ENCODE data around the gene TBC1D9.

TBC1D9 gene

DNA sequence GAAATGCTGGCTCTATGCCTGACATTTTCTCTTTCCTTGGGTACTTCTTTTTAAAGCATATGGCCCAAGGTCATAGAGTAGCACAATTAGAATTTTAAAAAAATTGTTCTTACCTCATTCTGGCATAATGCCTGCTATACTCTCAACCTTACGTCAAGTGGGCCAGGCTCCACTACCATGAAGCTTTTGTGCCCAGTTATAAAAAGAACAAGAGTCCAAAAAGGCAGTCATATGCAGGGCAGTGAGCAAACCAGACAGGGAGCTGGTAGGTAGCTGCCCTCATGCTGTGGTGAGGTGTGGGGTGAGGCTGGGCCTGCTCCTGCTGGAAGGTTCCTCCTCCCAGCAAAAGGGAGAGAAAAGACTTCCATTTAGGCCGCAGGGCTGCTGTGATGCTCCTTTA lies 123.1 kb downstream of the TBC1D9 start:
- H3K27ac ChIP-seq (ENCODE audit: low read length), result no peak overlapping the region
- no peaks in the 10 kb centered on the region for H3F3A ChIP-seq (ENCODE audit: insufficient read depth, low read length)
- H3K4me2 ChIP-seq (ENCODE audit: low read depth, low read length), result no peak overlapping the region
- no peaks in the 10 kb centered on the region for H3K27me3 ChIP-seq (replicated peaks; ENCODE audit: insufficient read depth, low read length)
- no peaks in the 10 kb centered on the region for H3K79me2 ChIP-seq (ENCODE audit: low read length)
- H3K36me3 ChIP-seq (replicated peaks; ENCODE audit: insufficient read depth, low read length), result no peaks in the 10 kb centered on the region
- H3K9me2 ChIP-seq (replicated peaks; ENCODE audit: insufficient read depth, low read length), result no peaks in the 10 kb centered on the region
- H2AFZ ChIP-seq (ENCODE audit: low read length), result no peak overlapping the region
- no peak overlapping the region for H3K4me3 ChIP-seq (ENCODE audit: low read length)
- DNase-seq, result no peak
- H4K20me1 ChIP-seq (ENCODE audit: insufficient read depth, low read length), result no peaks in the 10 kb centered on the region
- no peak overlapping the region for H3K9ac ChIP-seq (ENCODE audit: low read length)
- TF ChIP-seq, protein P1, sequence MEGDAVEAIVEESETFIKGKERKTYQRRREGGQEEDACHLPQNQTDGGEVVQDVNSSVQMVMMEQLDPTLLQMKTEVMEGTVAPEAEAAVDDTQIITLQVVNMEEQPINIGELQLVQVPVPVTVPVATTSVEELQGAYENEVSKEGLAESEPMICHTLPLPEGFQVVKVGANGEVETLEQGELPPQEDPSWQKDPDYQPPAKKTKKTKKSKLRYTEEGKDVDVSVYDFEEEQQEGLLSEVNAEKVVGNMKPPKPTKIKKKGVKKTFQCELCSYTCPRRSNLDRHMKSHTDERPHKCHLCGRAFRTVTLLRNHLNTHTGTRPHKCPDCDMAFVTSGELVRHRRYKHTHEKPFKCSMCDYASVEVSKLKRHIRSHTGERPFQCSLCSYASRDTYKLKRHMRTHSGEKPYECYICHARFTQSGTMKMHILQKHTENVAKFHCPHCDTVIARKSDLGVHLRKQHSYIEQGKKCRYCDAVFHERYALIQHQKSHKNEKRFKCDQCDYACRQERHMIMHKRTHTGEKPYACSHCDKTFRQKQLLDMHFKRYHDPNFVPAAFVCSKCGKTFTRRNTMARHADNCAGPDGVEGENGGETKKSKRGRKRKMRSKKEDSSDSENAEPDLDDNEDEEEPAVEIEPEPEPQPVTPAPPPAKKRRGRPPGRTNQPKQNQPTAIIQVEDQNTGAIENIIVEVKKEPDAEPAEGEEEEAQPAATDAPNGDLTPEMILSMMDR (IDR thresholded peaks at IDR 0.05; ENCODE audit: low read length), result no peak
- TF ChIP-seq EZH2phosphoT487 (IDR thresholded peaks at IDR 0.05; ENCODE audit: low read length) (no peak), EZH2 (optimal IDR thresholded peaks at IDR 0.05; ENCODE audit: low read depth, low read length) (no peak)
- H3K9me3 ChIP-seq (replicated peaks; ENCODE audit: insufficient read depth, low read length), result no peaks in the 10 kb centered on the region
- H3K4me1 ChIP-seq (ENCODE audit: low read length), result no peaks in the 10 kb centered on the region

DNA sequence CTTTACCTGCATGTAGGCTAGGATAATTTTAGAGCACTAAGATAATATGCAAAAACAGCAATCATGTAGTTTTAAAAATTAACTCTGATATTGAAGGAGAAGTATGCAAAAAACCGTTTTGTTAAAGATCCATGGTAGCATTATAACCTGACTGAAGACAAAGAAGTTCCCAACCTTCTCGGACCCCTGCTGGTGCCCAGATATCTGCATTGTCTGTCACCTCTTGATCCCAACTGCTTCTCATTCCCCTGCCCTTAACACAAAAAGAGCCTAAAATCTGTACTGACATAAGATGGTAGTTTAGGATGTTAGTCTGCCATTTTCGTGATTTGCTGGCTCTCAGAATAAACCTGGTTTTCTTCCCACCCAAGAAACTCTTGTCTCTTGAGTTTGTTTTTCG lies 125.9 kb downstream of the TBC1D9 start:
- DNase-seq, result no peak
- H3K27ac ChIP-seq (ENCODE audit: low read length), result no peak overlapping the region
- no peak overlapping the region for H3K9ac ChIP-seq (ENCODE audit: low read length)
- H2AFZ ChIP-seq (ENCODE audit: low read length), result no peak overlapping the region
- peaks cover 8% of the 10 kb centered on the region for H3K4me1 ChIP-seq (ENCODE audit: low read length)
- no peaks in the 10 kb centered on the region for H3K9me2 ChIP-seq (replicated peaks; ENCODE audit: insufficient read depth, low read length)
- no peaks in the 10 kb centered on the region for H3K9me3 ChIP-seq (replicated peaks; ENCODE audit: insufficient read depth, low read length)
- H3K36me3 ChIP-seq (replicated peaks; ENCODE audit: insufficient read depth, low read length), result no peaks in the 10 kb centered on the region
- no peaks in the 10 kb centered on the region for H3K79me2 ChIP-seq (ENCODE audit: low read length)
- H3K4me2 ChIP-seq (ENCODE audit: low read depth, low read length), result no peak overlapping the region
- TF ChIP-seq EZH2phosphoT487 (IDR thresholded peaks at IDR 0.05; ENCODE audit: low read length), result no peak
- TF ChIP-seq EZH2 (optimal IDR thresholded peaks at IDR 0.05; ENCODE audit: low read depth, low read length), result no peak
- TF ChIP-seq, protein P1 (IDR thresholded peaks at IDR 0.05; ENCODE audit: low read length), result no peak
- H3K4me3 ChIP-seq (ENCODE audit: low read length), result no peak overlapping the region
- H4K20me1 ChIP-seq (ENCODE audit: insufficient read depth, low read length), result no peaks in the 10 kb centered on the region
- H3K27me3 ChIP-seq (replicated peaks; ENCODE audit: insufficient read depth, low read length), result no peaks in the 10 kb centered on the region
- H3F3A ChIP-seq (ENCODE audit: insufficient read depth, low read length), result no peaks in the 10 kb centered on the region

DNA sequence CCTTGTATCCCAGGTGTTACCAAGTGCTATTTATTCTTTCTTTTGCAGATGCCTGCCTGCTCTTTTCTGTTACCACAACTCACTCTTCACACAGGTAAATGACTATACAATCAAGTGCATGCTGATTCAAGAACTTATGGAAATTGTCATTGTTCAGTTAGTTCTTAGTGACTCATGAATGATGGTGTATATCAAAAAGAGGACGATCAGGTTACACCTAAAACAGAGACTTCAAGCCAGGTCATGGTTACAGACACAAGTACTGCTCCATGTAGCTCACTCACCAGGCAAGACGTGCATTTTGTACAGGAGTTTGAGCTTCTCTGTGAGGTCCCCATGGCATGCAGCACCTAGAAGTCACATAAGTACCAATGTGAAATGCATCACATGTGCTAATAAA lies 128.2 kb downstream of the TBC1D9 start:
- H3K79me2 ChIP-seq (ENCODE audit: low read length), result no peaks in the 10 kb centered on the region
- DNase-seq, result no peak
- no peak overlapping the region for H2AFZ ChIP-seq (ENCODE audit: low read length)
- H3K27me3 ChIP-seq (replicated peaks; ENCODE audit: insufficient read depth, low read length), result no peaks in the 10 kb centered on the region
- H3K4me2 ChIP-seq (ENCODE audit: low read depth, low read length), result no peak overlapping the region
- H4K20me1 ChIP-seq (ENCODE audit: insufficient read depth, low read length), result no peaks in the 10 kb centered on the region
- H3K9me2 ChIP-seq (replicated peaks; ENCODE audit: insufficient read depth, low read length), result no peaks in the 10 kb centered on the region
- no peaks in the 10 kb centered on the region for H3K36me3 ChIP-seq (replicated peaks; ENCODE audit: insufficient read depth, low read length)
- peaks cover 8% of the 10 kb centered on the region for H3K4me1 ChIP-seq (ENCODE audit: low read length)
- no peak overlapping the region for H3K9ac ChIP-seq (ENCODE audit: low read length)
- H3F3A ChIP-seq (ENCODE audit: insufficient read depth, low read length), result no peaks in the 10 kb centered on the region
- no peak overlapping the region for H3K27ac ChIP-seq (ENCODE audit: low read length)
- H3K9me3 ChIP-seq (replicated peaks; ENCODE audit: insufficient read depth, low read length), result no peaks in the 10 kb centered on the region
- no peak overlapping the region for H3K4me3 ChIP-seq (ENCODE audit: low read length)
- TF ChIP-seq EZH2phosphoT487 (IDR thresholded peaks at IDR 0.05; ENCODE audit: low read length) (no peak), EZH2 (optimal IDR thresholded peaks at IDR 0.05; ENCODE audit: low read depth, low read length) (no peak)
- TF ChIP-seq, protein P1 (IDR thresholded peaks at IDR 0.05; ENCODE audit: low read length), result no peak

All from MM.1S (cell line).